ENCODE results near the gene AP2B1. TPM values are rescaled to one million over a fixed set of nuclear protein-coding genes. Genes with fewer than 3 reads are reported as not detected.

The AP2B1 gene
- total and polyA plus RNA-seq, 9 of the 15 experiments (the other 6 are each of a cell fraction or from before 2014, with no cell fraction given) = 60.1 to 287 (median 105) TPM

DNA sequence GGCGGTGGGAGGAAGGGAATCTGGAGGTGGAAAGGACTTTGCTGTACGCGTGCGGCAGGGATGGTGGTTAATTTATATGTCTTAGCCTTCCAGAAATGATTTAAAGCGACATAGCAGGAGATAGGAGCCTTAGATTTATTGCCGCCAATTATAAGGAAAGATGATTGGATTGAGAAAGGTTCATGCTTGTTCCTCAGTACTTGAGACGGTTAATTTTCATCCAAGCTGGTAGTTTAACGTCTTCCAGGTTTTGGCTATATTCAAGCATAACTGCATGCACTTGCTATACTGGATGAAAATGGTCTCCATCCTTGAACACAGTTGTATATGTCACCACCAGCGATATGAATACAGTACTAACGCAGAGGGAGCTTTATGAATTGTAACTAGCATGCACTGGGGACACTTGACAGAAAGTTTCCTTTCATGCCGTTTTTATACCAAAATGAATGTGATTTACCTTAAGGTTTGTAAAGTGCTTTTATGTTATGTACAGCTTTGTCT, 8.1 kb upstream of the AP2B1 start:
- H3K27me3 ChIP-seq (ENCODE audit: control insufficient read depth in 2 of 2, insufficient read depth in 2 of 2, low read length in 2 of 2) = no peaks in the 10 kb centered on the region
- no peaks in the 10 kb centered on the region for H3K9me3 ChIP-seq (replicated peaks; ENCODE audit: control insufficient read depth, insufficient read depth, low read depth, low read length)
- ATAC-seq (0 out of 3 replicates have a peak, but pooled peaks have one; percentile 4), DNase-seq (ENCODE audit: extremely low read depth in 1 of 4, low spot score in 3 of 4) (no peak), FAIRE-seq (peak; percentile 15)
- H3K9me1 ChIP-seq (ENCODE audit: control insufficient read depth, insufficient read depth, low read length) = no peaks in the 10 kb centered on the region
- peak overlapping the region; percentile 81 for H2AFZ ChIP-seq (ENCODE audit: low read depth, low read length)
- BruUV-seq (replicated peaks) = TSS peak; percentile 80
- no peaks in the 10 kb centered on the region for H4K20me1 ChIP-seq (replicated peaks; ENCODE audit: control insufficient read depth, insufficient read depth, low read length)
- H3K27ac ChIP-seq (ENCODE audit: extremely low read depth, low read depth, low read length) = peak overlapping the region; percentile 95
- in situ Hi-C loops (cut with MboI) = no loop called here
- H3K4me2 ChIP-seq (ENCODE audit: insufficient read depth, low read length) = peak overlapping the region; percentile 97
- H3K9ac ChIP-seq (ENCODE audit: insufficient read depth in 1 of 2, low read depth in 2 of 2, low read length in 2 of 2) = peak overlapping the region; percentile 97 to 99
- intact Hi-C loops (cut with micrococcal nuclease) = loop anchor here (1.0 kb wide), 2 partner anchors 8 to 9 kb away; partner anchors contain the start of gene AP2B1
- 1% methylated on average over 11 of the region's 11 CpGs for WGBS (ENCODE audit: insufficient coverage, low coverage, missing lambda C conversion rate)
- POLR2A ChIA-PET = interaction anchor here (0.7 to 7.9 kb wide), 18 partner anchors 10 to 245 kb away, joined by 3 to 132 read pairs (median 4); partner anchors contain the start of genes AP2B1, SLFN12L and SLFN14
- H3K36me3 ChIP-seq (ENCODE audit: control insufficient read depth, insufficient read depth, low read length) = peaks cover 30% of the 10 kb centered on the region
- H3K79me2 ChIP-seq (ENCODE audit: control insufficient read depth, insufficient read depth, low read length) = peaks cover 36% of the 10 kb centered on the region
- peak overlapping the region; percentile 77 for H3K4me3 ChIP-seq
- CTCF ChIA-PET (ENCODE audit: low intra/inter-chr PET ratio) = no interaction called here
- H3K4me1 ChIP-seq (replicated peaks in 1 of 2; ENCODE audit: control insufficient read depth in 2 of 2, insufficient read depth in 2 of 2, low read length in 2 of 2) = peaks cover 3 to 22% of the 10 kb centered on the region in 2 experiments; a peak in 3 of 5 replicates
- no peak for TF ChIP-seq LEF1 (IDR thresholded peaks at IDR 0.05)
- TF ChIP-seq TBP (optimal IDR thresholded peaks at IDR 0.05; ENCODE audit: low read depth, low read length) = no peak
- no peak for TF ChIP-seq ZNF512 (tag; IDR thresholded peaks at IDR 0.05)
- no peak for TF ChIP-seq ZNF707 (CRISPR knock-in tag; conservative IDR thresholded peaks at IDR 0.05)
- no peak for TF ChIP-seq E2F1 (CRISPR knock-in tag; IDR thresholded peaks at IDR 0.05)
- TF ChIP-seq RHOXF2B (CRISPR knock-in tag; conservative IDR thresholded peaks at IDR 0.05) = no peak
- TF ChIP-seq CUX1 (CRISPR knock-in tag; IDR thresholded peaks at IDR 0.05) = 0 out of 2 replicates have a peak, but pooled peaks have one; percentile 63
- no peak for TF ChIP-seq RFX1 (IDR thresholded peaks at IDR 0.05)
- TF ChIP-seq ZNF551 (CRISPR knock-in tag; IDR thresholded peaks at IDR 0.05) = no peak
- TF ChIP-seq RCOR1 (IDR thresholded peaks at IDR 0.05; ENCODE audit: borderline replicate concordance in 1 of 2, low read depth in 2 of 2, low read length in 2 of 2) = no peak
- TF ChIP-seq ASH1L (IDR thresholded peaks at IDR 0.05; ENCODE audit: borderline replicate concordance, low read depth, partially characterized antibody) = no peak
- no peak for TF ChIP-seq ZNF121 (CRISPR knock-in tag; conservative IDR thresholded peaks at IDR 0.05)
- no peak for TF ChIP-seq NR4A1 (CRISPR knock-in tag; IDR thresholded peaks at IDR 0.05)
- no peak for TF ChIP-seq NR4A1 (tag; IDR thresholded peaks at IDR 0.05)
- TF ChIP-seq ZZZ3 (IDR thresholded peaks at IDR 0.05) = no peak
- TF ChIP-seq POLR2B (IDR thresholded peaks at IDR 0.05; ENCODE audit: low read depth, partially characterized antibody) = no peak

Data from K562 (cell line).